HepG2 (cell line): ENCODE measurements around the gene LDLRAD4. TPM values are rescaled to one million over a fixed set of nuclear protein-coding genes. Genes with fewer than 3 reads are reported as not detected.
"Not testable (repeated sequence)": the region's sequence is repeated elsewhere in the genome, so short reads cannot be mapped to it uniquely, and the experiment has no call there.

ENCODE experiments used
- ATAC-seq: fragments of 200-7000 bp; cut with Tn5 transposase; 3 replicates; pipeline ENCODE4 v1.9.1; 2020; ENCODE audit warnings: mild to moderate bottlenecking, moderate library complexity
- BruUV-seq: library from RNA; stranded (reverse); fragments of 400-500 nt; replicated peaks from 2 replicates; lab custom pipeline; 2021; lab: Mats Ljungman, UMichigan
- CTCF ChIA-PET: fragments of 300-600 bp; formaldehyde crosslinking; extraction: SDS; loops from one replicate; lab custom pipeline; 2021; ENCODE audit warnings: low total read pairs, inconsistent platforms, low intra/inter-chr PET ratio; lab: Yijun Ruan, JAX
- POLR2A ChIA-PET: fragments of 350-600 bp; sonication (Branson Sonifier 250); formaldehyde crosslinking; loops from one replicate; lab custom pipeline; 2020; ENCODE audit warnings: antibody characterized with exemption, inconsistent platforms; lab: Yijun Ruan, JAX
- DNase-seq: peaks from one replicate; pipeline ENCODE4 v3.0.0-alpha.2; 2015; ENCODE audit warnings: low spot score
- FAIRE-seq: peaks from 3 replicates; lab custom pipeline; 2011; peaks lifted over from hg19 to GRCh38; lab: Jason Lieb, UNC
- H2AFZ ChIP-seq: one replicate; pipeline ENCODE4 v1.6.1; 2011; ENCODE audit warnings: low read length, inconsistent platforms
- H3K27ac ChIP-seq: fragments of 300-600 bp; 3 replicates; pipeline ENCODE4 v1.8.0; 2011; ENCODE audit warnings: mixed run types, mild to moderate bottlenecking, mixed read lengths, low read length, inconsistent platforms; ENCODE audit not compliant: insufficient read depth; ENCODE audit errors: extremely low read length
- H3K27me3 ChIP-seq, 2 experiments: fragments of 200-600 bp in 1 of 2; 2 replicates in 1 of 2; 3 replicates in 1 of 2; pipeline versions ENCODE4 v1.6.0 to v1.8.0; 2011; ENCODE audit warnings: low read length in 2 of 2, mild to moderate bottlenecking in 2 of 2, moderate library complexity in 2 of 2, inconsistent platforms in 1 of 2; ENCODE audit not compliant: insufficient read depth in 2 of 2, control insufficient read depth in 1 of 2
- H3K36me3 ChIP-seq, 2 experiments: fragments of 200-600 bp in 1 of 2; replicated peaks in 1 of 2; 2 replicates in 1 of 2; 3 replicates in 1 of 2; pipeline versions ENCODE4 v1.5.1 to v1.8.0; 2011; ENCODE audit warnings: low read length in 2 of 2, inconsistent platforms in 1 of 2; ENCODE audit not compliant: insufficient read depth in 2 of 2, control insufficient read depth in 1 of 2
- H3K4me1 ChIP-seq: 2 replicates; pipeline ENCODE4 v1.5.1; 2012; ENCODE audit warnings: low read length, inconsistent platforms; ENCODE audit not compliant: insufficient read depth
- H3K4me2 ChIP-seq: 2 replicates; pipeline ENCODE4 v1.6.0; 2011; ENCODE audit warnings: low read depth, low read length, inconsistent platforms
- H3K4me3 ChIP-seq, 3 experiments: fragments of 200-600 bp in 1 of 3; sonication (generic), shearing (Covaris generic) in 1 of 3; replicated peaks in 1 of 3; 2 replicates each; pipeline ENCODE4 v1.5.1; 2011 to 2016; ENCODE audit warnings: low read length in 3 of 3, inconsistent platforms in 2 of 3, low read depth in 2 of 3, mild to moderate bottlenecking in 2 of 3, control low read depth in 1 of 3, mixed read lengths in 1 of 3; ENCODE audit not compliant: insufficient read depth in 1 of 3
- H3K79me2 ChIP-seq: one replicate; pipeline ENCODE4 v1.6.1; 2011; ENCODE audit warnings: low read length, inconsistent platforms; ENCODE audit not compliant: insufficient read depth
- H3K9ac ChIP-seq: 2 replicates; pipeline ENCODE4 v1.6.0; 2011; ENCODE audit warnings: mild to moderate bottlenecking, low read depth, low read length, inconsistent platforms; ENCODE audit not compliant: insufficient read depth
- H3K9me3 ChIP-seq: 2 replicates; pipeline ENCODE4 v1.5.1; 2012; ENCODE audit warnings: mild to moderate bottlenecking, low read length
- H4K20me1 ChIP-seq: 2 replicates; pipeline ENCODE4 v1.6.0; 2011; ENCODE audit warnings: inconsistent platforms, mild to moderate bottlenecking, low read length, moderate library complexity; ENCODE audit not compliant: insufficient read depth
- HES4 ChIP-seq: sonication (generic); formaldehyde crosslinking; IDR thresholded peaks from 2 replicates; pipeline ENCODE4 v1.9.0; 2021; ENCODE audit warnings: mild to moderate bottlenecking, missing genetic modification reagents, borderline replicate concordance
- HNRNPH1 ChIP-seq: fragments of 200-400 bp; formaldehyde crosslinking; optimal IDR thresholded peaks from 2 replicates; pipeline ENCODE3; 2017; ENCODE audit warnings: mild to moderate bottlenecking, low read depth, low read length
- NCOA1 ChIP-seq: sonication (generic); formaldehyde crosslinking; IDR thresholded peaks from 2 replicates; pipeline ENCODE4 v1.9.0; 2021; ENCODE audit warnings: missing genetic modification reagents
- RBFOX2 ChIP-seq: fragments of 200-400 bp; formaldehyde crosslinking; IDR thresholded peaks from 2 replicates; pipeline ENCODE4 v1.6.1; 2017; ENCODE audit warnings: low read depth, mild to moderate bottlenecking, low read length
- ZFP62 ChIP-seq: sonication (generic); formaldehyde crosslinking; IDR thresholded peaks from 2 replicates; pipeline ENCODE4 v1.4.0; 2020; ENCODE audit warnings: missing genetic modification reagents
- ZMAT3 ChIP-seq: sonication (generic); formaldehyde crosslinking; conservative IDR thresholded peaks from 2 replicates; pipeline ENCODE4 v1.7.0; 2021; ENCODE audit warnings: missing genetic modification reagents
- ZNF138 ChIP-seq: sonication (generic); formaldehyde crosslinking; IDR thresholded peaks from 2 replicates; pipeline ENCODE4 v1.5.0; 2020; ENCODE audit warnings: mild to moderate bottlenecking, low read depth, missing genetic modification reagents
- ZNF276 ChIP-seq: sonication (generic); formaldehyde crosslinking; IDR thresholded peaks from 2 replicates; pipeline ENCODE4 v1.4.0; 2020; ENCODE audit warnings: mild to moderate bottlenecking, low read depth, missing genetic modification reagents
- ZNF367 ChIP-seq: sonication (generic); formaldehyde crosslinking; IDR thresholded peaks from 2 replicates; pipeline ENCODE4 v1.4.0; 2020; ENCODE audit warnings: missing genetic modification reagents, borderline replicate concordance
- WGBS: methylation state at CpG from one replicate; pipeline ENCODE4 v1.1.6; 2017; ENCODE audit warnings: low lambda C conversion rate; 5-methylcytosine and 5-hydroxymethylcytosine counted together
- in situ Hi-C: cut with HindIII; loops from 2 replicates; pipeline ENCODE4 v1.10.0; 2017; ENCODE audit warnings: low pct_unique_long_range_greater_than_20kb; ENCODE audit not compliant: extremely low pct_ligation_motif_present
- intact Hi-C: fragments of 100-400 bp; cut with micrococcal nuclease; formaldehyde crosslinking; loops from one replicate; pipeline ENCODE4 v1.10.0; 2022; ENCODE audit not compliant: unreplicated experiment
- polyA plus RNA-seq, 8 experiments: library from polyadenylated mRNA; depleted of rRNA in 3 of 8; stranded (reverse) in 7 of 8; unstranded in 1 of 8; fragments of >200 nt; fragmentation: Illumina TruSeq in 4 of 8; extraction: Trizol in 4 of 8; gene quantifications; 2 replicates each; pipeline versions ENCODE4 v1.2.1 to v1.2.3, GENCODE V29; 2011 to 2016; ENCODE audit warnings: low read depth in 4 of 8, missing spikeins in 1 of 8, mixed read lengths in 1 of 8; ENCODE audit not compliant: insufficient read depth in 1 of 8
- total RNA-seq, 5 experiments: library from RNA; depleted of rRNA; stranded (reverse); fragments of >200 nt; fragmentation: Illumina TruSeq; extraction: Trizol; gene quantifications; 2 replicates each; pipeline ENCODE4 v1.2.3, GENCODE V29; 2016; ENCODE audit warnings: low read depth in 1 of 5

Gene LDLRAD4
- total and polyA plus RNA-seq, 2 of the 13 experiments (the other 11 are each of a cell fraction or from before 2014, with no cell fraction given) = 13.6 to 20.9 TPM

GRCh38 chr18:13488281-13488929 lies 269.8 kb downstream of the LDLRAD4 start (continued):
- no peak for TF ChIP-seq ZNF276 (CRISPR knock-in tag)
- no peak for TF ChIP-seq NCOA1 (CRISPR knock-in tag)
- TF ChIP-seq ZFP62 (CRISPR knock-in tag) = no peak
- TF ChIP-seq ZNF138 (CRISPR knock-in tag) = no peak
- no peak for TF ChIP-seq ZNF367 (CRISPR knock-in tag)
- no peak for TF ChIP-seq HNRNPH1
- TF ChIP-seq RBFOX2 = no peak
- no peak for TF ChIP-seq HES4 (CRISPR knock-in tag)
- no peak for TF ChIP-seq ZMAT3 (CRISPR knock-in tag)

GRCh38 chr18:13489303-13489702 lies 270.7 kb downstream of the LDLRAD4 start:
- H3K9ac ChIP-seq, H2AFZ ChIP-seq, H3K27me3 ChIP-seq, H3K4me1 ChIP-seq, ATAC-seq, H3K4me2 ChIP-seq, FAIRE-seq, H3K79me2 ChIP-seq, H3K36me3 ChIP-seq, H3K4me3 ChIP-seq, BruUV-seq, DNase-seq, POLR2A ChIA-PET, in situ Hi-C loops, H3K27ac ChIP-seq, intact Hi-C loops, H3K9me3 ChIP-seq, CTCF ChIA-PET, H4K20me1 ChIP-seq: not testable (repeated sequence)
- WGBS = 90% methylated on average over 2 of the region's 6 CpGs
